Epithelial cell of esophagus (primary cell): Measurements from ENCODE around the gene GEMIN8.
A peak's percentile ranks its signal among the peaks of the same experiment; 100 is the strongest.

Source experiments
- DNase-seq: peaks from one replicate; pipeline ENCODE4 v3.0.0; 2010; ENCODE audit warnings: low read depth
- H3K4me3 ChIP-seq: 2 replicates; pipeline ENCODE4 v1.5.1; 2011; ENCODE audit warnings: mild to moderate bottlenecking, low read length, control low read depth
- CTCF ChIP-seq: IDR thresholded peaks from 2 replicates; pipeline ENCODE4 v1.5.1; 2011; ENCODE audit warnings: low read depth, mild to moderate bottlenecking, low read length, control low read depth, inconsistent platforms; ENCODE audit not compliant: insufficient read depth; ENCODE audit errors: missing control alignments

The GEMIN8 gene

DNA sequence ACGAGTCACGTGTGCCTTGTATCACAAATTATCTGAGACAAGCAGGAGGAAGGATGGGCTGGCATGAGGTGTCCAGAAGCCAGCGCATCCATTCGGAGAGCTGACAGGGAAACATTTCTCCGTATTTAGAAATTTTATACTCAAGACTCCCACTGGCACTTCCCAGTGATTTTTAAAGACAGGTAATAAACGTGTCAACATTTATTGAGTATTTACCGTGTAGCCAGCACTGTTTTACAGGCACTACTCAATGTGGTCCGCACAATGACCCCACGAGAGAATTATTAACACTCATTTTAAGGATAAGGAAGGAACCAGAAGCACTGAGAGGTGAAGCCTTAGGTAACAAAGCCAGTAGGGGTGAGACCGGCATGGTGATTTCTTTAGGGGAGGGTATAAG lies 23.2 kb downstream of the GEMIN8 start:
- no peak for DNase-seq
- H3K4me3 ChIP-seq, result no peak overlapping the region
- no peak for TF ChIP-seq CTCF

DNA sequence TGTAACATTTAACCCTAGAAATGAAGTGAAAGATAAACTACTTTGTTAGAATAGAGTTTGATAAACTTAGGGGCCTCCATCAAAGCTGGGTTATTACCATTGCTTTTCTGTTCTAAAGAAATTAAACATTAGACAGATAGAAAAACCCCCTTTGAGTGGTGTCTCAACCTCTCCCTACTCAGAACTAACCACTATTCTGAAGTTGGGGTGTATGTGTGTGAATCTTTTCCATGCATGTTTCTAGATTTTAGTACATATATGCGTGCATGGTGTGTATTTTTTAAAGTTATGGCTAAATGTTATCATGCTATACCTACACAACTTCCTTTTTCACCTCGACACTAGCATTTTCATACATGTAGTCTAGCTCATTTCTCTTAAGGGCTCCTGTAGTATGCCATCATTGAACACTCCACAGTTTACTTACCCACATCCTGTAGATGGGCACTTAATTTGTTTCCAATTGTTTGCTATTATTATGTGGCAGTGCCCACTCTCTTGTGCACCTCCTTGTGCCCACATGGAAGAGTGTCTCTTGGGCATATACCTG lies 25.7 kb downstream of the GEMIN8 start:
- no peak overlapping the region for H3K4me3 ChIP-seq
- no peak for TF ChIP-seq CTCF
- DNase-seq, result no peak

DNA sequence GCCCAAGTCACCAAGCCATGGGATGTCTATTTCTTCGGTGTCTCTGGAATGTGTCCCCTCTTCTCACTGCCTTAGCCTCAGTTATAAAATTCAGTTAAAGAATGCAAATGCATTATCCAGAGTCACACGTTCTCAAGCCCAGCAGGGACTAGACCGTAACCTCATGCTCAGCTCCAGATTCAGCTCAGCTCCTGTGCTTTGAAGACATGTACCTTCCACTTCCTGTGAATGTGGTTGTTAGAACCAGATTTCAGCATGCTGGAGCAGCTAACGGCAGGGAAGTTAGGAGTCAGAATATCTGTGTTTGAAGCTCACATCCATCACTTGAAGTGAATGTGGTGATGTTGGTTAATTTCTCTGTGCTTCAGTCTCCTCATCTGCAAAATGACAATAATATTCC lies 26.7 kb downstream of the GEMIN8 start:
- no peak overlapping the region for H3K4me3 ChIP-seq
- no peak for TF ChIP-seq CTCF
- no peak for DNase-seq

DNA sequence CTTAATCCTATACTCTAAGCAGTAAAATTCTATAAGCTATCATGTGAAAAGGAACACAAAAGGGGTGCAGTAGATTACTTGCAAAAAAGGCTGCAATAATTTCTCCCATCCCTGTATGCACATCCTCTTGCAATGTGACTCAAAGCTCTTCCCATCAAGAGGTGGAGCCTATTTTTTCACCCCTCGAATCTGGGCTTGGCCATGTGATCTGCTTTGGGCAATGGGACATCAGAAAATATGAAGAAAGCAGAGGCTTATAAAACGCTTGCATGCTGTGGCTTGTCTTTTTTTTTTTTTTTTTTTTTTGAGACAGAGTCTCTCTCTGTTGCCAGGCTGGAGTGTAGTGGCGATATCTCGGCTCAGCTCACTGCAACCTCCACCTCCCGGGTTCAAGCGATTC lies 33.0 kb downstream of the GEMIN8 start:
- no peak overlapping the region for H3K4me3 ChIP-seq
- no peak for DNase-seq
- no peak for TF ChIP-seq CTCF

GRCh38 chrX:13994536-13995080 lies 35.1 kb downstream of the GEMIN8 start:
- H3K4me3 ChIP-seq, result no peak overlapping the region
- DNase-seq, result peak; percentile 54
- no peak for TF ChIP-seq CTCF

- DNase-seq, result no peak
- TF ChIP-seq CTCF, result no peak
- no peak overlapping the region for H3K4me3 ChIP-seq
These were observed 35.6 kb downstream of the GEMIN8 start for GRCh38 chrX:13994104-13994503.

DNA sequence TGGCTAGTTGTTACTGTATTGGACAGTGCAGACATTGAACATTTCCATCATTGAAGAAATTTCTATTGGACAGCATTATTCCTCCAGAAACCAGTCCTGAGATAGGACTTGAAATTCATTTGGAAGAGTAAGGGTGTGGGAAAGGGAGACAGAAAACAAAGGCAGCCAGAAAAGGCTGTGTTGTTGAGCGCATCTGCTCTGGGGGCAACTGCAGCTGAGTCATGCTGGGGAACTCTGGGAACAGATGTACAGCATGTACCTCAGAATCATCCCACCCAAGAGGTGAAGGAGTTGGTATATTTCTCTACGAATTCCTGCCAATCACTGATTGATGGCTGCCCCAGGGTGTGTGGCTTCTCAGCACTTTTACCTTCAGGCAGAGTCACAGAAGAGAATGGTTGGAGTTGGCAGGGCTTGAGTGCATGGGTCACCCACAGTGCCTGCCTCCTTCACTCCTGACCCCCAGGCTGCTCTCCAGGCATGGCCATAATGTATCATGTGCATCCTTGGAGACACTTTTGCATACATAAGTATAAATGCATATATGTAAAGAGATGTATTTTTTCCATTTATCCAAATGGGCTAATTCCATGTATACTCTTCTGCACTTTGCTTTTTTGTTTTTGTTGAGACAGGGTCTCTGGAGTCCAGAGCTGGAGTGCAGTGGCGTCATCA lies 39.4 kb downstream of the GEMIN8 start:
- H3K4me3 ChIP-seq, result no peak overlapping the region
- TF ChIP-seq CTCF, result no peak
- no peak for DNase-seq
